ENCODE measurements around the gene KRT80.

Gene KRT80

GRCh38 chr12:52137746-52138145, 54.1 kb downstream of the KRT80 start:
- no peak for DNase-seq (ENCODE audit: low spot score)

GRCh38 chr12:52132754-52133161, 59.1 kb downstream of the KRT80 start:
- DNase-seq (ENCODE audit: low spot score), result peak; percentile 28

- peak; percentile 55 for DNase-seq (ENCODE audit: low spot score)
These were observed 61.1 kb downstream of the KRT80 start for GRCh38 chr12:52130711-52131110.

DNA sequence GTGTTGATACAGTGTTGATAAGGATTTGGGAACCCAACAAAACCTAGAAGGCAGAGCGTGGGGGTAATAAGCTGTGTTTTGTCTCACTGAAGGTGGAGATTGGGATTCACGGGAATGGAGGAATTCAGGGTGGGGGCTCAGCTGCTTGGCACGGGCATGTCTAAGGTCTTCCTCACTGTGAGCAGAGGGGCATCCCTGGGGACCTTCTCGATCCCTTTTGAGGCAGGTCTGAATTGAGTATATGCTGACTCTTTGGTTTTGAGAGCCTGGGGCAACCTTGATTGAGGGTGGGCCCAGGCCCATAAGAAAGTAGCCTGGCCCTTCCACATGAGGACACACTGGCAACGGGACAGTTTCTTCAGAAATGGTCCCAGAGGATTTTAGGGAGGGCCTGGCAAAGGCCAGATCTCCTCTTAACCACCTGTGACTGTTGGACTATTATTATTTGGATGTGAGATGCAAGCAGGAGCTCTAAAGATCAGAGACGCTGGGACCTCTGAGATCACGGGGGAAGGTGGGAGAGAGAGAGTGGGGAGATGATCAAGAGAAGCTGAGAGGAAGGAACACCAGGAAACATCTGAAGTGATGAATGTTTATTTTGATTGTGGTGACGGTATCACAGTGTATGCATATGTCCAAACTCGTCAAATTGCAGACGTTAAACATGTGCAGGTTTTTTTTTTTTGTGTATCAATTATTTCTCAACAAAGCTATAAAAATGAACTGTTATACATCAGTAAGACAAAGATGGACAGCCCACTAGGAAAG, 63.9 kb downstream of the KRT80 start:
- no peak for DNase-seq (ENCODE audit: low spot score)

DNA sequence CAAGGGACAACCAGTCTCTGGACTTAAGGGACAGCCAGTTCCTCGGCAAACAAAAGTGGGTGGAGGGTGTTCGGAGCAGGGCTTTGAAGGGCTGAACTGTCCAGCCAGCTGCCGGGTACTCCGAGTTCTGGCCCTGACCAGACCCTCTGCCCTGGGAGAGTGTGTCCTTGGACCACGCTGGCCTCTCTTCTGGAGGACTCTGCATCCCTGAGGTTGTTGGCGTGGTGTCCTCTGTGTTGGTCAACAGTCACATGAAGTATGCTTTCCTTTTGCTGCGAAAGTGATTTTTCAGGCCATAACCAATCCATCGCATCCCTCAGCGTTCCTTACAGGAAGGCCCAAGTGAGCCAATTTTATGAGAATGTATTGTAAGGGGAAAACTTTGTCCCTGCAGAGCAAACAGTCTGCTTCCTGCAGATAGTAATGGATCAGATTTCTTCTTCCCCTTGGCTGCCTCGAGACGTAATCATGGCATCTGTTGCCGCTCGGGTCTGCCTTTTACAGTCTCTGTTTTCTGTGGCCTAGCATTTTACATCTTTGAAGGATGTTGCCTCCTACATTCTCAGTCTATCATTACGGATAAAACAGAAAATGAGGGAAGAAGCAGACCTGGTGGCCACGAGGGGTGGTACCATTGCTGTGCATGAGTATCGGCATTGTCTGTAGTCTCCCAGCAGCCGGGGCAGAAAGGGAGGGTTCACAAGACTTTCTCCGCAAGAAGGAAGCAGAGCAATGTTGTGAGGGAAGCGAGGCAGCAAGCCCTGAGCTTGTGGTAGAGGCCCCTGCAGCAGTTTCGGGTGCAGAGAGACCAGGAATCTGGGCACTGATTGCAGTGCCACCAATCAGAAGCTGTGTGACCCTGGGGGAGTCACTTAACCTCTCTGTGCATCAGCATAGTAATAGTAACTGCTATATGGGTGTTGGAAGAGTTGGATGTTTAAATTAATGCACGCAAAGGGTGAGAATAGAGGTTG, 64.9 kb downstream of the KRT80 start:
- peak; percentile 57 for DNase-seq (ENCODE audit: low spot score)

DNA sequence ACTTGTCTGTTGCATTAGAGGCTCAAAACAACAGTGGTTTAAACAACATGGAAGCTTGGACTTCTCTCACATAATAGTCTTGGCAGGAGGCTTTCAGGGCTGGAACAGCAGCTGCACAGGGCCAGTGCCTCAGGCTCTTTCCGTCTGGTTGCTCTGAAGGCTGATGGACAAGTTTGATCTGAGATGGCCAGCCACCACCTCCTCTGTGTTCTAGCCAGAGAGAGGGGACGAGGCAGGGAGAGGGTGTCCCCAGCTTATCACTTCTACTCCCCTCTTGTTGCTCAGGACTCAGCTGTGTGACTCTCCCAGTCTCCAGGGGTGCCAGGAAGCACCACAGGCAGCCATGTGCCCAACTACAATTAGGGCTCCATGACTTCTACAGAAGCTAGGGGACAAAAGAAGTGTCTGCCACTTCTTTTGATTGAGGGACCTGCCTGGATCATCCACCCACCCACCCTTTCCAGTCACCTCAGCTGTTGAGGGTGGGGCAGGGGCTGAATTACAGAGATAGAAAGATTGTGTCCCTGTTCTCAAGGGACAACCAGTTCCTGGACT, 65.7 kb downstream of the KRT80 start:
- peak; percentile 57 for DNase-seq (ENCODE audit: low spot score)

- peak; percentile 57 for DNase-seq (ENCODE audit: low spot score)
These were observed 66.3 kb downstream of the KRT80 start for GRCh38 chr12:52125476-52125900.

DNA sequence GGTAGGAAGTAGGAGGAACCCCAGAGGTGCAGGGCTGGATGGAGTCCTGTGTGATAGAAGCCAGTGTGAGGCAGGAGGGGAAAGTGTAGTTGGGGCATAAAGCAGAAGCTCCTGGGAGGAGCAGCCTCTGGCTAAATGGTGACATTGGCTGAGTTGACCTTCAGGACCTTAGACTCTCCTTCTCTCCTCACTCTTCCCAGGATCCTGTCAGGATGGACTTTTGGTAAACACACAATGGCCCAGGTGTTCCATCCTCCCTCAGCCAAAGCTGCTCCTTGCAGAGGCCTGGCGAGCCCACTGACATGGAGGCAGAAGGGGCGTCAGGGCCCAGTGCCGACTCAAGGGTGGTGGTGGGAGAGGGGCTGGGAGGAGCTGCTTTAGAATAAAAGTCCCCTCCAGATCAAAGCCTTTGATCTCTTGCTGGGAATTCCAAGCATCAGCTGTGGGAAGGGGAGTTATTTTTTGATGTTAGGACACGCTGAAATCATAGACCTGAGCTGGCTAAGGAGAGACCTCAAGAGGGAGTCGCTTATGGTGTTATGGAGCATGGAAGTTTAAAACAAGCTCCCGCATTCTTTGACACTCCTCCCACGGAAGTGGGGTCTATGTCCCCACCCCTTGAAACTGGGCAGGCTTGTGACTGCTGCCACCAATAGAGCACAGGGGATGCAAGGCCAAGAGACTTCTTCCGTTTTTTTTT, 68.2 kb downstream of the KRT80 start:
- no peak for DNase-seq (ENCODE audit: low spot score)

DNA sequence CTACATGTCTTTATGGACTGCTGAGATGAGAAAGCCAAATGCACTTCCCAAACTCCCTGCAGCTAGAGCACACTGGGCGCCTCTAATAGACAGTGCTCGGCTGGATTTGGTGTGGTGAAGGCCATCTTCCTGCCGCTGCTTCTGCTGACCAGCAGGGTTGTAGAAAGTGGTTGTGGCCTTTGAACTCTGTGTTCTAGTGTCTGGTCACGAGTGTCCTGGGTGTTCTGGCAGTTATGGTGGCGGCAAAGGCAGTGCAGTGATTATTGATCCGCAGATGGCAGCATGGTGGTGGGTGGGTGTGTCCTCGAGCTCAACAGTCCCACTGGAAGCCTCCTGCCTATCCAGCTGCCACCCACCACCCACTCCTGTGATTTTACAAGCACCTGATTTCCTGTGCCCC, 68.9 kb downstream of the KRT80 start:
- peak; percentile 37 for DNase-seq (ENCODE audit: low spot score)

- DNase-seq (ENCODE audit: low spot score), result peak; percentile 55
These were observed 69.3 kb downstream of the KRT80 start for GRCh38 chr12:52122540-52122871.

DNA sequence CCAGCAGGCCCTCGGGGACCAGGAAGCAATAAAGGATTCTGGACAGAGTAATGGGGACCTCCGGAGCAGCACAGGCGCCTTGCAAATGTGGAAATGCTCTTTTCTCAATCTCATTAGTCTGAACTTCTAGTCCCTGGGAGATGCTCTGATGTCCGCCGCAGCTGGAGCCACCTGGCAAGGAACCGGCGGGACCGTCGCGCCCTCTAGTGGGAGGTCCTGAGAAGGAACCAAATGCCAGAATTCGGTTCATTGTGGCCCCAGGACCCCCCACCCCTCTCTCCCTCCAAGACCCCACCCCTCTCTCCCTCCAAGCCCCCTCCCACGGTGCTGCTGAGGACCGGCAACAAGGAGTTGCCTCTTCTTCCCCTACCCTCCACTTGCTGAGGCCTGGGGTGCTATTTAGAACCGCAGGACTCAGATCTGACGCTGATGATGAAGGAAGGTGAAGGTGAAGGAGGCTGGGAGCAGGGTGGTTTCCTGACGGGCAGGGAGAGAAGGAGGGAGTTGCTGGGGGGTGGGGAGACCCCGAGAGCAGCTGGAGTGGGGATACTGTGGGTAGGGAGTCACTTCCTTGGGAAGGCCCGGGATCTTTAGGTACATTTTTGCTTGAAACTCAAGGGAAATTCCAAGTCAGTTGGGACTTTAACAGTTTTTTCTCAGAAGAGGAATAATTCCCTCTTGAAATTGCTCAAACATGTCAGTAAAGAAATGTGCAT, 69.8 kb downstream of the KRT80 start:
- peak; percentile 72 for DNase-seq (ENCODE audit: low spot score)

GRCh38 chr12:52120951-52121823, 70.6 kb downstream of the KRT80 start:
- peak; percentile 59 for DNase-seq (ENCODE audit: low spot score)

- DNase-seq (ENCODE audit: low spot score), result peak; percentile 56
These were observed 72.2 kb downstream of the KRT80 start for GRCh38 chr12:52119398-52120254.

All from left forelimb (tissue), 1 donor.